H1 (cell line): ENCODE results near the gene MTFR1L. TPM values are rescaled to one million over a fixed set of nuclear protein-coding genes. Genes with fewer than 3 reads are reported as not detected.

ENCODE experiments used
- CTCF ChIA-PET: fragments of 300-600 bp; sonication (Branson Sonifier 250); formaldehyde crosslinking; loops from one replicate; lab custom pipeline; 2021; ENCODE audit not compliant: partially characterized antibody; lab: Charles Lee
- POLR2A ChIA-PET: fragments of 300-600 bp; sonication (Branson Sonifier 250); formaldehyde crosslinking; loops from one replicate; lab custom pipeline; 2021; ENCODE audit warnings: inconsistent platforms; ENCODE audit not compliant: partially characterized antibody; lab: Charles Lee
- DNase-seq, 2 experiments: peaks; one replicate each; pipeline versions ENCODE4 v3.0.0 to v3.0.0-alpha.2; 2010 to 2022; ENCODE audit warnings: low spot score in 2 of 2, low read depth in 1 of 2, mixed read lengths in 1 of 2
- FAIRE-seq: peaks from 2 replicates; lab custom pipeline; 2011; peaks lifted over from hg19 to GRCh38; lab: Jason Lieb, UNC
- H2AFZ ChIP-seq: 2 replicates; pipeline ENCODE4 v1.8.1; 2012; ENCODE audit warnings: low read length, inconsistent platforms
- H2AK5ac ChIP-seq: 2 replicates; pipeline ENCODE4 v1.6.1; 2013; ENCODE audit warnings: low read depth, low read length
- H2BK120ac ChIP-seq: replicated peaks from 2 replicates; pipeline ENCODE3; 2013; ENCODE audit warnings: low read depth, low read length, inconsistent platforms
- H2BK12ac ChIP-seq: 2 replicates; pipeline ENCODE4 v1.6.1; 2013; ENCODE audit warnings: low read depth, low read length
- H2BK15ac ChIP-seq: 2 replicates; pipeline ENCODE4 v1.6.1; 2013; ENCODE audit warnings: low read length
- H2BK20ac ChIP-seq: 2 replicates; pipeline ENCODE4 v1.6.1; 2013; ENCODE audit warnings: low read length
- H2BK5ac ChIP-seq: 2 replicates; pipeline ENCODE4 v1.6.1; 2013; ENCODE audit warnings: low read depth, low read length
- H3K14ac ChIP-seq: 2 replicates; pipeline ENCODE4 v1.6.1; 2013; ENCODE audit warnings: inconsistent platforms; ENCODE audit not compliant: insufficient read length
- H3K18ac ChIP-seq: 2 replicates; pipeline ENCODE4 v1.6.1; 2013; ENCODE audit warnings: low read length; ENCODE audit errors: extremely low read depth
- H3K23ac ChIP-seq: 2 replicates; pipeline ENCODE4 v1.6.1; 2013; ENCODE audit warnings: inconsistent platforms; ENCODE audit not compliant: insufficient read length
- H3K23me2 ChIP-seq: 2 replicates; pipeline ENCODE4 v1.6.1; 2013; ENCODE audit warnings: low read depth, low read length
- H3K27ac ChIP-seq: 2 replicates; pipeline ENCODE4 v1.6.1; 2011; ENCODE audit warnings: low read depth, low read length, inconsistent platforms
- H3K27me3 ChIP-seq, 4 experiments: replicated peaks in 1 of 4; 1 replicate in 1 of 4; 2 replicates in 3 of 4; pipeline versions ENCODE4 v1.6.1 to v1.8.1; 2011 to 2013; ENCODE audit warnings: low read length in 3 of 4, mild to moderate bottlenecking in 3 of 4, inconsistent platforms in 2 of 4, mixed read lengths in 2 of 4, moderate library complexity in 1 of 4; ENCODE audit not compliant: control insufficient read depth in 3 of 4, insufficient read depth in 3 of 4; ENCODE audit errors: extremely low read depth in 1 of 4
- H3K36me3 ChIP-seq, 4 experiments: 2 replicates each; pipeline versions ENCODE4 v1.6.1 to v1.8.1; 2011 to 2013; ENCODE audit warnings: mild to moderate bottlenecking in 4 of 4, low read length in 3 of 4, moderate library complexity in 2 of 4, control low read depth in 1 of 4, inconsistent platforms in 1 of 4; ENCODE audit not compliant: insufficient read depth in 4 of 4, control insufficient read depth in 2 of 4
- H3K4ac ChIP-seq: replicated peaks from 2 replicates; pipeline ENCODE3; 2013; ENCODE audit warnings: low read length, low read depth, mixed read lengths, inconsistent platforms; ENCODE audit not compliant: insufficient read length
- H3K4me1 ChIP-seq, 4 experiments: replicated peaks in 1 of 4; 1 replicate in 1 of 4; 2 replicates in 3 of 4; pipeline versions ENCODE4 v1.6.1 to v1.8.1; 2011 to 2013; ENCODE audit warnings: low read length in 3 of 4, inconsistent platforms in 2 of 4, mixed read lengths in 1 of 4; ENCODE audit not compliant: insufficient read depth in 4 of 4, control insufficient read depth in 3 of 4
- H3K4me2 ChIP-seq, 2 experiments: 2 replicates each; pipeline versions ENCODE4 v1.6.1 to v1.8.1; 2011 to 2013; ENCODE audit warnings: low read depth in 2 of 2, low read length in 2 of 2, control low read depth in 1 of 2, inconsistent platforms in 1 of 2, mild to moderate bottlenecking in 1 of 2; ENCODE audit not compliant: insufficient read depth in 1 of 2
- H3K4me3 ChIP-seq, 4 experiments: fragments of 200-600, 300-600 bp in 1 of 4; sonication (generic), shearing (Covaris generic), sonication (Bioruptor Twin) in 1 of 4; 2 replicates each; pipeline versions ENCODE4 v1.5.1 to v1.8.1; 2011 to 2016; ENCODE audit warnings: low read length in 4 of 4, low read depth in 3 of 4, control low read depth in 2 of 4, inconsistent platforms in 2 of 4, mild to moderate bottlenecking in 2 of 4, mixed read lengths in 1 of 4, moderate library complexity in 1 of 4; ENCODE audit not compliant: insufficient read depth in 2 of 4; ENCODE audit errors: extremely low read depth in 1 of 4
- H3K56ac ChIP-seq: replicated peaks from 2 replicates; pipeline ENCODE3; 2013; ENCODE audit warnings: low read depth, mild to moderate bottlenecking, mixed read lengths, low read length, inconsistent platforms; ENCODE audit not compliant: insufficient read length
- H3K79me1 ChIP-seq: 2 replicates; pipeline ENCODE4 v1.6.1; 2013; ENCODE audit warnings: low read depth, low read length, control low read depth
- H3K79me2 ChIP-seq, 2 experiments: 2 replicates each; pipeline versions ENCODE4 v1.6.1 to v1.8.1; 2012 to 2013; ENCODE audit warnings: low read length in 2 of 2, mild to moderate bottlenecking in 2 of 2, inconsistent platforms in 1 of 2; ENCODE audit not compliant: insufficient read depth in 2 of 2, control insufficient read depth in 1 of 2
- H3K9ac ChIP-seq, 4 experiments: replicated peaks in 1 of 4; 1 replicate in 1 of 4; 2 replicates in 3 of 4; pipeline versions ENCODE4 v1.6.1 to v1.8.1; 2011 to 2013; ENCODE audit warnings: low read depth in 3 of 4, low read length in 3 of 4, control low read depth in 2 of 4, mild to moderate bottlenecking in 2 of 4, moderate library complexity in 2 of 4, inconsistent platforms in 1 of 4; ENCODE audit errors: extremely low read depth in 1 of 4
- H3K9me3 ChIP-seq, 2 experiments: 2 replicates each; pipeline versions ENCODE4 v1.6.1 to v1.8.1; 2012 to 2013; ENCODE audit warnings: mild to moderate bottlenecking in 2 of 2, moderate library complexity in 2 of 2, control low read depth in 1 of 2, inconsistent platforms in 1 of 2, low read depth in 1 of 2, low read length in 1 of 2, mixed read lengths in 1 of 2; ENCODE audit not compliant: insufficient read depth in 2 of 2
- H4K20me1 ChIP-seq, 2 experiments: replicated peaks in 1 of 2; 2 replicates each; pipeline versions ENCODE3 to v1.8.1; 2011 to 2013; ENCODE audit warnings: inconsistent platforms in 2 of 2, low read length in 2 of 2, mild to moderate bottlenecking in 1 of 2; ENCODE audit not compliant: insufficient read depth in 2 of 2, control insufficient read depth in 1 of 2
- H4K5ac ChIP-seq: 2 replicates; pipeline ENCODE4 v1.6.1; 2013; ENCODE audit warnings: low read length, low read depth, mixed read lengths, inconsistent platforms; ENCODE audit not compliant: insufficient read length
- H4K8ac ChIP-seq: 2 replicates; pipeline ENCODE4 v1.8.0; 2013; ENCODE audit warnings: mild to moderate bottlenecking, moderate library complexity, low read length, inconsistent platforms; ENCODE audit not compliant: insufficient read depth; ENCODE audit errors: extremely low read depth
- H4K91ac ChIP-seq: replicated peaks from 2 replicates; pipeline ENCODE3; 2013; ENCODE audit warnings: low read length, mixed read lengths, inconsistent platforms; ENCODE audit not compliant: insufficient read length
- BCL11A ChIP-seq, 2 experiments: IDR thresholded peaks; one replicate each; pipeline ENCODE4 v1.6.1; 2011; ENCODE audit warnings: low read depth in 2 of 2, low read length in 2 of 2, mild to moderate bottlenecking in 2 of 2
- MAFK ChIP-seq: IDR thresholded peaks from 2 replicates; pipeline ENCODE4 v1.6.1; 2012; ENCODE audit warnings: low read depth, mild to moderate bottlenecking, improper control_type of control experiment, low read length
- RBBP5 ChIP-seq: IDR thresholded peaks from 2 replicates; pipeline ENCODE4 v1.7.1; 2012; ENCODE audit warnings: low read depth, mild to moderate bottlenecking, inconsistent platforms, low read length, moderate library complexity, borderline replicate concordance
- RNF2 ChIP-seq: fragments of 200-900, 300-1000 bp; sonication (generic); IDR thresholded peaks from 2 replicates; pipeline ENCODE4 v1.7.1; 2016; ENCODE audit warnings: borderline replicate concordance, low read depth, mild to moderate bottlenecking, antibody characterized with exemption, low read length; ENCODE audit not compliant: poor library complexity, severe bottlenecking; ENCODE audit errors: missing control alignments
- SAP30 ChIP-seq: fragments of 300-600 bp; sonication (generic); IDR thresholded peaks from 2 replicates; pipeline ENCODE4 v1.7.1; 2012; ENCODE audit warnings: low read length, moderate library complexity, mild to moderate bottlenecking, inconsistent platforms; ENCODE audit not compliant: insufficient read depth, insufficient replicate concordance
- SRF ChIP-seq: IDR thresholded peaks from 2 replicates; pipeline ENCODE4 v1.6.1; 2011; ENCODE audit warnings: mild to moderate bottlenecking, low read depth, low read length, moderate library complexity
- WGBS, 2 experiments: shearing (Covaris generic) in 1 of 2; methylation state at CpG; one replicate each; pipeline versions ENCODE4 v1.1.6 to v1.1.7; 2013 to 2015; ENCODE audit warnings: low lambda C conversion rate in 2 of 2, mixed read lengths in 2 of 2, inconsistent platforms in 1 of 2, low coverage in 1 of 2, missing lambda C conversion rate in 1 of 2; ENCODE audit not compliant: insufficient replicate concordance in 2 of 2, insufficient coverage in 1 of 2, insufficient read length in 1 of 2; ENCODE audit errors: extremely low coverage in 1 of 2, missing lambda C conversion rate in 1 of 2; 5-methylcytosine and 5-hydroxymethylcytosine counted together
- long read RNA-seq, 2 experiments: library from RNA in 1 of 2; library from capped mRNA in 1 of 2; stranded (forward); transcript quantifications; one replicate each; pipeline ENCODE4 v2.0.0, GENCODE V29; 2021; ENCODE audit warnings: inconsistent platforms in 1 of 2
- polyA minus RNA-seq, 3 experiments: library from RNA; depleted of rRNA, polyadenylated mRNA; stranded (reverse); fragments of >200 nt; gene quantifications; 1 replicate in 2 of 3; 2 replicates in 1 of 3; pipeline ENCODE4 v1.2.3, GENCODE V29; 2011
- polyA plus RNA-seq, 7 experiments: library from polyadenylated mRNA; depleted of rRNA in 3 of 7; stranded (reverse) in 5 of 7; unstranded in 2 of 7; fragments of >200 nt in 5 of 7; fragments of 200-250 nt in 2 of 7; gene quantifications; 1 replicate in 5 of 7; 2 replicates in 1 of 7; 4 replicates in 1 of 7; pipeline versions ENCODE4 v1.2.1 to v1.2.3, GENCODE V29; 2011 to 2013; ENCODE audit warnings: missing spikeins in 2 of 7, mixed read lengths in 2 of 7
- total RNA-seq: library from RNA; stranded (reverse); fragmentation: NEBNext Ultra II Directional; extraction: Animal tissue kit (Norgen Biotek cat#: 25700); gene quantifications from 2 replicates; pipeline ENCODE4 v1.2.1, GENCODE V29; 2021

Gene MTFR1L
- total RNA-seq (20.8 and 23.1 TPM in 2 replicates), polyA plus RNA-seq (2011; rRNA removed) (23.1 and 39.9 TPM in 2 replicates), polyA minus RNA-seq (2011; rRNA and poly(A)+ RNA removed) (23.2 and 27.4 TPM in 2 replicates)
- 25.9 TPM for polyA plus RNA-seq (2011; cell fraction: cytosol; rRNA removed)
- polyA plus RNA-seq (2011; cell fraction: nucleus; rRNA removed), result 27.3 TPM
- polyA plus RNA-seq (2012, experiment 1 of 2), result 20.5 to 26.2 TPM (median 22.8 TPM) in 4 replicates
- 21.2 TPM for polyA plus RNA-seq (2012, experiment 2 of 2)
- 17.5 TPM for polyA plus RNA-seq (2013, experiment 1 of 2)
- polyA plus RNA-seq (2013, experiment 2 of 2), result 15.3 TPM
- polyA minus RNA-seq (2011; cell fraction: cytosol; rRNA and poly(A)+ RNA removed), result 10.6 TPM
- 16.7 TPM for polyA minus RNA-seq (2011; cell fraction: nucleus; rRNA and poly(A)+ RNA removed)
- long read RNA-seq, experiment 1, partial matches to known transcripts, result 2 of 8 reads
- long read RNA-seq, experiment 1, other reads (novel, unspliced or antisense), result 3 of 8 reads
- long read RNA-seq, experiment 2, transcript MTFR1L-203 (7 exons, 2,004 nt), result major isoform, 22 of 34 reads
- long read RNA-seq, experiment 2, partial matches to known transcripts, result 3 of 34 reads
- long read RNA-seq, experiment 2, other reads (novel, unspliced or antisense), result 4 of 34 reads

- Histone ChIP-seq H4K5ac (peak within 1 kb of the TSS; percentile 85), H3K4me2 (peak within 1 kb of the TSS; percentile 90 to 93), H4K20me1 (peaks cover 11 to 13% of the 10 kb centered on the region in 2 experiments), H3K4me1 (peaks cover 12 to 25% (median 15%) of the 10 kb centered on the region in 4 experiments), H3K4me3 (peak within 1 kb of the TSS; percentile 75 to 85 (median 80)), H2AFZ (no peak within 1 kb of the TSS), H4K8ac (peak within 1 kb of the TSS; percentile 71; the same call in 1 of the 2 replicates), H2BK20ac (no peak within 1 kb of the TSS), H3K14ac (no peak within 1 kb of the TSS), H3K23me2 (peaks cover 12% of the 10 kb centered on the region), H2BK5ac (peak within 1 kb of the TSS; percentile 62; the same call in 1 of the 2 replicates), H3K79me1 (peaks cover 8% of the 10 kb centered on the region; the same call in 1 of the 2 replicates), H4K91ac (peak within 1 kb of the TSS; percentile 72), H3K4ac (no peak within 1 kb of the TSS), H3K36me3 (no peaks in the 10 kb centered on the region; a peak in 1 of 8 replicates), H3K79me2 (peaks cover 0 to 3% of the 10 kb centered on the region in 2 experiments; a peak in 1 of 4 replicates), H2BK15ac (0 out of 2 replicates have a peak within 1 kb of the TSS, but pooled peaks have one; percentile 81), H2BK120ac (no peak within 1 kb of the TSS), H3K27me3 (peaks cover 0 to 6% (median 2%) of the 10 kb centered on the region in 4 experiments; a peak in 4 of 7 replicates), H3K9me3 (no peaks in the 10 kb centered on the region), H3K18ac (0 out of 2 replicates have a peak within 1 kb of the TSS, but pooled peaks have one; percentile 42), H2BK12ac (0 out of 2 replicates have a peak within 1 kb of the TSS, but pooled peaks have one; percentile 75), H3K27ac (peak within 1 kb of the TSS; percentile 31; the same call in 1 of the 2 replicates), H3K9ac (peak within 1 kb of the TSS; percentile 51 to 75 (median 55); a peak in 6 of 7 replicates), H3K23ac (no peak within 1 kb of the TSS), H2AK5ac (0 out of 2 replicates have a peak within 1 kb of the TSS, but pooled peaks have one; percentile 72), H3K56ac (no peak within 1 kb of the TSS)
- no peak for FAIRE-seq
- peak in 1 of 2 experiments; percentile 91 for DNase-seq
- 2% methylated on average over 35 of the region's 64 CpGs; no CpG with 5 or more reads in 1 of the 2 experiments for WGBS, 2 experiments
- POLR2A ChIA-PET, result interaction anchor here (0.6 to 5.5 kb wide), 20 partner anchors 8 to 389 kb away, joined by 3 to 32 read pairs (median 3); partner anchors contain the start of genes MACO1, PAFAH2 and PAQR7
- CTCF ChIA-PET, result interaction anchor here (0.5 to 3.8 kb wide), 16 partner anchors 8 to 211 kb away, joined by 3 to 20 read pairs (median 3); partner anchors contain the start of gene PAFAH2
- TF ChIP-seq RNF2 (no peak), MAFK (no peak), BCL11A (IDR thresholded peaks at IDR 0.05; ENCODE audit: low read depth in 2 of 2, low read length in 2 of 2) (no peak), RBBP5 (0 out of 2 replicates have a peak, but pooled peaks have one; percentile 58), SRF (no peak), SAP30 (no peak)
Measured at GRCh38 chr1:25819491-25820246, at the start of gene MTFR1L. MTFR1L (plus strand) TSS chr1:25819954; CDS start chr1:25823105, 3,151 bp downstream.
